ENCODE data around the gene PF4V1. TPM values are rescaled to one million over a fixed set of nuclear protein-coding genes. Genes with fewer than 3 reads are reported as not detected.

PF4V1 gene
- total RNA-seq: 51.0 and 75.8 TPM in 2 replicates

DNA sequence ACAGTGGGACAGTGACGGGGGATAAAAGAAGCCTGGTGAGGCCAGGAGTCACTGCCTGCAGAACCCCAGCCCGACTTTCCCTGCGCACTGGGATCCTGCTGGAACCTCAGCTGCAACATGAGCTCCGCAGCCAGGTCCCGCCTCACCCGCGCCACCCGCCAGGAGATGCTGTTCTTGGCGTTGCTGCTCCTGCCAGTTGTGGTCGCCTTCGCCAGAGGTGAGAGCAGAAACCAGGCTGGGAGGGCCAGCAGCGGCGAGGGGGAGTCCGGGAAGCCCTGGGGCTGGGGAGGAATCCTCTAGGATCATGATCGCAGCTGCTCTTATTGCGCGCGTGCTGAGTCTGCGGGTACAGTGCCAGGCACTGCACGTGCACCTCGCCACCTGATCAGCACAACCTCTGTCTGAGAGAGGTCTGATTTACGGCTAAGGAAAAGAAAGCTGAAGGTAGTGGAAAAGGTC, at the start of gene PF4V1:
TSS of gene PF4V1 (plus strand) at position 51 of the 459 bp plus-strand sequence. CDS start at position 118, 67 bp downstream.

DNA sequence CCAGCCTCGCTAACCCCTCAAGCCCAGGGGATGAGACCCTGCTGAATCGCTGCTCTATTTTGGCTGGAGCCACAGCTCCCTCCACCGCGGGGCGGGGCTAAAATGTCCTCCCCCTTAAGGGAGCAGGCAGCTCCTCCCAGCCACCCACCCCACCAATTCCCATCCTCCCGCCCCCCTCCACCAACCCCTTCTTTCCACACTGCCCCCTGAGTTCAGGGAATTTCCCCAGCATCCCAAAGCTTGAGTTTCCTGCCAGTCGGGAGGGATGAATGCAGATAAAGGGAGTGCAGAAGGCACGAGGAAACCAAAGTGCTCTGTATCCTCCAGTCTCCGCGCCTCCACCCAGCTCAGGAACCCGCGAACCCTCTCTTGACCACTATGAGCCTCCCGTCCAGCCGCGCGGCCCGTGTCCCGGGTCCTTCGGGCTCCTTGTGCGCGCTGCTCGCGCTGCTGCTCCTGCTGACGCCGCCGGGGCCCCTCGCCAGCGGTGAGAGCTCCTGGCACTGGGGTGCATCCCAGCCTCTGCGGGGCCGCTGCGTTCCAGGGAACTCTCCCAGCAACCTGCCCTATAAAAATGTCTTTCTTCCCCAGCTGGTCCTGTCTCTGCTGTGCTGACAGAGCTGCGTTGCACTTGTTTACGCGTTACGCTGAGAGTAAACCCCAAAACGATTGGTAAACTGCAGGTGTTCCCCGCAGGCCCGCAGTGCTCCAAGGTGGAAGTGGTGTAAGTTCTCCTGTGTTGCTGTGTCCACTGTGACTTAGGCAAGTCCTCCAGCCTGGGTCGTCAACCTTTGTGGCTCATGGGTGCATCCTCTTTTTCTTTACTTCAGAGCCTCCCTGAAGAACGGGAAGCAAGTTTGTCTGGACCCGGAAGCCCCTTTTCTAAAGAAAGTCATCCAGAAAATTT, 16.5 kb upstream of the PF4V1 start, which contains the start of gene CXCL6:
TSS of gene CXCL6 (plus strand) at position 306 of the 907 bp plus-strand sequence. CDS start at position 379, 73 bp downstream.

DNA sequence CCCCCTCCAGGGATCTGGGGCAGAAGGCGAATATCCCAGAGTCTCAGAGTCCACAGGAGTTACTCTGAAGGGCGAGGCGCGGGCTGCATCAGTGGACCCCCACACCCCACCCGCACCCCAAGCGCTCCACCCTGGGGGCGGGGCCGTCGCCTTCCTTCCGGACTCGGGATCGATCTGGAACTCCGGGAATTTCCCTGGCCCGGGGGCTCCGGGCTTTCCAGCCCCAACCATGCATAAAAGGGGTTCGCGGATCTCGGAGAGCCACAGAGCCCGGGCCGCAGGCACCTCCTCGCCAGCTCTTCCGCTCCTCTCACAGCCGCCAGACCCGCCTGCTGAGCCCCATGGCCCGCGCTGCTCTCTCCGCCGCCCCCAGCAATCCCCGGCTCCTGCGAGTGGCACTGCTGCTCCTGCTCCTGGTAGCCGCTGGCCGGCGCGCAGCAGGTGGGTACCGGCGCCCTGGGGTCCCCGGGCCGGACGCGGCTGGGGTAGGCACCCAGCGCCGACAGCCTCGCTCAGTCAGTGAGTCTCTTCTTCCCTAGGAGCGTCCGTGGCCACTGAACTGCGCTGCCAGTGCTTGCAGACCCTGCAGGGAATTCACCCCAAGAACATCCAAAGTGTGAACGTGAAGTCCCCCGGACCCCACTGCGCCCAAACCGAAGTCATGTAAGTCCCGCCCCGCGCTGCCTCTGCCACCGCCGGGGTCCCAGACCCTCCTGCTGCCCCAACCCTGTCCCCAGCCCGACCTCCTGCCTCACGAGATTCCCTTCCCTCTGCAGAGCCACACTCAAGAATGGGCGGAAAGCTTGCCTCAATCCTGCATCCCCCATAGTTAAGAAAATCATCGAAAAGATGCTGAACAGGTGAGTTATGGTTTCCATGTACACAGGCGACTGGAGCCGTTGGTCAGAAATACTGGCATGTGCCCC, 16.3 kb downstream of the PF4V1 start, which contains the start of gene CXCL1:
TSS of gene CXCL1 (plus strand) at position 264 of the 926 bp plus-strand sequence. CDS start at position 342, 78 bp downstream.

Other genes with a start within 250 kb of the PF4V1 start
- gene RASSF6, start 232.9 kb upstream of the PF4V1 start, total RNA-seq: under 0.01 TPM in 2 replicates
- 29.5 and 107 TPM in 2 replicates for gene CXCL8, start 112.7 kb upstream of the PF4V1 start, total RNA-seq
- gene CXCL6, start 16.6 kb upstream of the PF4V1 start, total RNA-seq: 32.7 and 66.7 TPM in 2 replicates
- gene CXCL1, start 16.1 kb downstream of the PF4V1 start, total RNA-seq: 70.6 and 232 TPM in 2 replicates
- 0.85 and 1.4 TPM in 2 replicates for gene PF4, start 128.7 kb downstream of the PF4V1 start, total RNA-seq
- 0.09 TPM in 1 of 2 replicates, not detected in the other for gene PPBP, start 134.9 kb downstream of the PF4V1 start, total RNA-seq
- 14.0 and 21.0 TPM in 2 replicates for gene CXCL5, start 145.4 kb downstream of the PF4V1 start, total RNA-seq
- 4.0 and 18.5 TPM in 2 replicates for gene CXCL3, start 185.4 kb downstream of the PF4V1 start, total RNA-seq
- gene CXCL2, start 245.9 kb downstream of the PF4V1 start, total RNA-seq: 6.2 and 18.2 TPM in 2 replicates

Data from smooth muscle cell of bladder (primary cell).